Kidney epithelial cell (primary cell): ENCODE measurements around the gene ANKLE2. TPM values are rescaled to one million over a fixed set of nuclear protein-coding genes. Genes with fewer than 3 reads are reported as not detected.

Source experiments
- DNase-seq: peaks from one replicate; pipeline ENCODE4 v3.0.0-alpha.2; 2010; ENCODE audit warnings: low read depth
- H3K27me3 ChIP-seq: 2 replicates; pipeline ENCODE4 v1.6.0; 2011; ENCODE audit warnings: low read length; ENCODE audit not compliant: control insufficient read depth, insufficient read depth
- H3K36me3 ChIP-seq: 2 replicates; pipeline ENCODE4 v1.5.1; 2011; ENCODE audit warnings: low read length; ENCODE audit not compliant: control insufficient read depth, insufficient read depth
- H3K4me3 ChIP-seq: 2 replicates; pipeline ENCODE4 v1.5.1; 2011; ENCODE audit warnings: low read depth, mild to moderate bottlenecking, control low read depth, low read length
- CTCF ChIP-seq: IDR thresholded peaks from 2 replicates; pipeline ENCODE4 v1.5.1; 2011; ENCODE audit warnings: mild to moderate bottlenecking, moderate library complexity, low read length, control low read depth, inconsistent platforms; ENCODE audit not compliant: insufficient read depth, poor library complexity, severe bottlenecking
- total RNA-seq: library from RNA; depleted of rRNA; stranded (reverse); fragments of >200 nt; gene quantifications from 2 replicates; pipeline ENCODE4 v1.2.3, GENCODE V29; 2015

The ANKLE2 gene
- total RNA-seq, 1 donor from 2014 or later, result 115 TPM

- no peak for DNase-seq
- no peak overlapping the region for H3K4me3 ChIP-seq
- no peaks in the 10 kb centered on the region for H3K27me3 ChIP-seq
- H3K36me3 ChIP-seq, result peaks cover 5% of the 10 kb centered on the region
- no peak for TF ChIP-seq CTCF
Observed at GRCh38 chr12:132723764-132724140, 37.9 kb downstream of the ANKLE2 start.

- TF ChIP-seq CTCF, result no peak
- DNase-seq, result no peak
- Histone ChIP-seq H3K27me3 (no peaks in the 10 kb centered on the region), H3K36me3 (peaks cover 5% of the 10 kb centered on the region), H3K4me3 (no peak overlapping the region)
Observed at GRCh38 chr12:132723015-132723763, 38.4 kb downstream of the ANKLE2 start.

- Histone ChIP-seq H3K36me3 (peaks cover 5% of the 10 kb centered on the region), H3K27me3 (no peaks in the 10 kb centered on the region), H3K4me3 (no peak overlapping the region)
- no peak for TF ChIP-seq CTCF
- DNase-seq, result no peak
Observed at GRCh38 chr12:132720606-132721345, 40.9 kb downstream of the ANKLE2 start.

- Histone ChIP-seq H3K27me3 (no peaks in the 10 kb centered on the region), H3K4me3 (no peak overlapping the region), H3K36me3 (peaks cover 5% of the 10 kb centered on the region)
- TF ChIP-seq CTCF, result no peak
- no peak for DNase-seq
Observed at GRCh38 chr12:132719954-132720324, 41.7 kb downstream of the ANKLE2 start.

- no peak for DNase-seq
- peaks cover 5% of the 10 kb centered on the region for H3K36me3 ChIP-seq
- TF ChIP-seq CTCF, result no peak
- no peaks in the 10 kb centered on the region for H3K27me3 ChIP-seq
- H3K4me3 ChIP-seq, result no peak overlapping the region
Observed at GRCh38 chr12:132719141-132719953, 42.3 kb downstream of the ANKLE2 start.
